ENCODE measurements around the gene ACER3. TPM values are rescaled to one million over a fixed set of nuclear protein-coding genes. Genes with fewer than 3 reads are reported as not detected.

Gene ACER3
- total RNA-seq, 1 experiment from 2014 or later, result 13.7 TPM

DNA sequence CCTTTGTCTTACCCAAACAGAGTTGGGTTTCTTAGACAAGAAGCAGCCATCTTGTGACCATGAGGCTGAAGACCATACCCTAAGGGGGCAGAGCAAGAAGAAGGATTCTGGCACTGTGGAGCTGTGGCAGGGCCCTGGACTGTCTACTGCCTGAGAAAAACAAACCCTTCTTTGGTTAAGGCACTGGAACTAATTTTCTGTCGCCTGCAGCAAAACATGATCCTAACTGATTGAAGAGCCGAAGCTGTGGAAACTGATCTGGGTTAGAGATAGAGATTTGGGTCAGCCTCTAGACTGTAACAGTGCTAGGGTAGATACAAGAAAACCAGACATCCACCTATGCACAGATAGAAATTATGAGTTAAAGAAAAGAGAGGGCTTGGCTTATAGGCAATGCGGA lies 11.3 kb upstream of the ACER3 start:
- Mint-ChIP-seq H3K9me3 (peaks cover 4% of the 10 kb centered on the region), H3K4me3 (no peak overlapping the region), H3K4me1 (no peaks in the 10 kb centered on the region), H3K27me3 (ENCODE audit: low read depth) (peaks cover 7% of the 10 kb centered on the region), H3K36me3 (no peaks in the 10 kb centered on the region), H3K27ac (no peak overlapping the region)
- DNase-seq (ENCODE audit: low spot score) (no peak), ATAC-seq (no peak)
- ChIA-PET POLR2A (no interaction called here), CTCF (interaction anchor here (1.0 kb wide), 1 partner anchor 151 kb away, joined by 3 read pairs; no protein-coding TSS in a partner anchor)
- TF ChIP-seq CREB1 (CRISPR knock-in tag; IDR thresholded peaks at IDR 0.05) (no peak), ZMAT4 (CRISPR knock-in tag; IDR thresholded peaks at IDR 0.05) (no peak), ZNF263 (CRISPR knock-in tag; IDR thresholded peaks at IDR 0.05; ENCODE audit: low read depth) (no peak), AFF4 (CRISPR knock-in tag; IDR thresholded peaks at IDR 0.05; ENCODE audit: borderline replicate concordance) (no peak), GTF2I (CRISPR knock-in tag; conservative IDR thresholded peaks at IDR 0.05) (no peak), HMGA2 (CRISPR knock-in tag; IDR thresholded peaks at IDR 0.05) (no peak), ZNF281 (CRISPR knock-in tag; IDR thresholded peaks at IDR 0.05) (no peak), ATF2 (CRISPR knock-in tag; IDR thresholded peaks at IDR 0.05; ENCODE audit: borderline replicate concordance, low read depth) (no peak), ZNF425 (CRISPR knock-in tag; conservative IDR thresholded peaks at IDR 0.05) (no peak), RORB (CRISPR knock-in tag; IDR thresholded peaks at IDR 0.05) (no peak), E2F5 (CRISPR knock-in tag; IDR thresholded peaks at IDR 0.05) (no peak), PREB (CRISPR knock-in tag; IDR thresholded peaks at IDR 0.05; ENCODE audit: borderline replicate concordance) (no peak), MAX (CRISPR knock-in tag; IDR thresholded peaks at IDR 0.05) (no peak)
- TF ChIP-seq, protein P1, sequence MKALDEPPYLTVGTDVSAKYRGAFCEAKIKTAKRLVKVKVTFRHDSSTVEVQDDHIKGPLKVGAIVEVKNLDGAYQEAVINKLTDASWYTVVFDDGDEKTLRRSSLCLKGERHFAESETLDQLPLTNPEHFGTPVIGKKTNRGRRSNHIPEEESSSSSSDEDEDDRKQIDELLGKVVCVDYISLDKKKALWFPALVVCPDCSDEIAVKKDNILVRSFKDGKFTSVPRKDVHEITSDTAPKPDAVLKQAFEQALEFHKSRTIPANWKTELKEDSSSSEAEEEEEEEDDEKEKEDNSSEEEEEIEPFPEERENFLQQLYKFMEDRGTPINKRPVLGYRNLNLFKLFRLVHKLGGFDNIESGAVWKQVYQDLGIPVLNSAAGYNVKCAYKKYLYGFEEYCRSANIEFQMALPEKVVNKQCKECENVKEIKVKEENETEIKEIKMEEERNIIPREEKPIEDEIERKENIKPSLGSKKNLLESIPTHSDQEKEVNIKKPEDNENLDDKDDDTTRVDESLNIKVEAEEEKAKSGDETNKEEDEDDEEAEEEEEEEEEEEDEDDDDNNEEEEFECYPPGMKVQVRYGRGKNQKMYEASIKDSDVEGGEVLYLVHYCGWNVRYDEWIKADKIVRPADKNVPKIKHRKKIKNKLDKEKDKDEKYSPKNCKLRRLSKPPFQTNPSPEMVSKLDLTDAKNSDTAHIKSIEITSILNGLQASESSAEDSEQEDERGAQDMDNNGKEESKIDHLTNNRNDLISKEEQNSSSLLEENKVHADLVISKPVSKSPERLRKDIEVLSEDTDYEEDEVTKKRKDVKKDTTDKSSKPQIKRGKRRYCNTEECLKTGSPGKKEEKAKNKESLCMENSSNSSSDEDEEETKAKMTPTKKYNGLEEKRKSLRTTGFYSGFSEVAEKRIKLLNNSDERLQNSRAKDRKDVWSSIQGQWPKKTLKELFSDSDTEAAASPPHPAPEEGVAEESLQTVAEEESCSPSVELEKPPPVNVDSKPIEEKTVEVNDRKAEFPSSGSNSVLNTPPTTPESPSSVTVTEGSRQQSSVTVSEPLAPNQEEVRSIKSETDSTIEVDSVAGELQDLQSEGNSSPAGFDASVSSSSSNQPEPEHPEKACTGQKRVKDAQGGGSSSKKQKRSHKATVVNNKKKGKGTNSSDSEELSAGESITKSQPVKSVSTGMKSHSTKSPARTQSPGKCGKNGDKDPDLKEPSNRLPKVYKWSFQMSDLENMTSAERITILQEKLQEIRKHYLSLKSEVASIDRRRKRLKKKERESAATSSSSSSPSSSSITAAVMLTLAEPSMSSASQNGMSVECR (CRISPR knock-in tag; IDR thresholded peaks at IDR 0.05; ENCODE audit: borderline replicate concordance), result no peak
- TF ChIP-seq, protein P2, sequence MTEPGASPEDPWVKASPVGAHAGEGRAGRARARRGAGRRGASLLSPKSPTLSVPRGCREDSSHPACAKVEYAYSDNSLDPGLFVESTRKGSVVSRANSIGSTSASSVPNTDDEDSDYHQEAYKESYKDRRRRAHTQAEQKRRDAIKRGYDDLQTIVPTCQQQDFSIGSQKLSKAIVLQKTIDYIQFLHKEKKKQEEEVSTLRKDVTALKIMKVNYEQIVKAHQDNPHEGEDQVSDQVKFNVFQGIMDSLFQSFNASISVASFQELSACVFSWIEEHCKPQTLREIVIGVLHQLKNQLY (CRISPR knock-in tag; IDR thresholded peaks at IDR 0.05), result no peak
- TF ChIP-seq, protein P3, sequence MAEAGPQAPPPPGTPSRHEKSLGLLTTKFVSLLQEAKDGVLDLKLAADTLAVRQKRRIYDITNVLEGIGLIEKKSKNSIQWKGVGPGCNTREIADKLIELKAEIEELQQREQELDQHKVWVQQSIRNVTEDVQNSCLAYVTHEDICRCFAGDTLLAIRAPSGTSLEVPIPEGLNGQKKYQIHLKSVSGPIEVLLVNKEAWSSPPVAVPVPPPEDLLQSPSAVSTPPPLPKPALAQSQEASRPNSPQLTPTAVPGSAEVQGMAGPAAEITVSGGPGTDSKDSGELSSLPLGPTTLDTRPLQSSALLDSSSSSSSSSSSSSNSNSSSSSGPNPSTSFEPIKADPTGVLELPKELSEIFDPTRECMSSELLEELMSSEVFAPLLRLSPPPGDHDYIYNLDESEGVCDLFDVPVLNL (CRISPR knock-in tag; IDR thresholded peaks at IDR 0.05; ENCODE audit: borderline replicate concordance, low read depth), result no peak

All from WTC11 (cell line).